Vagina (tissue), 2 donors: Measurements from ENCODE around the gene ZNF107. TPM values are rescaled to one million over a fixed set of nuclear protein-coding genes. Genes with fewer than 3 reads are reported as not detected.

Source experiments
- DNase-seq, 2 donors: peaks; one replicate each; pipeline ENCODE4 v3.0.0-alpha.2; 2017; ENCODE audit errors: extremely low spot score in 2 of 2
- H3K27ac ChIP-seq: fragments of 200-600 bp; sonication (generic); one replicate; pipeline ENCODE4 v1.5.1; 2019
- H3K27me3 ChIP-seq: fragments of 200-600 bp; sonication (generic); one replicate; pipeline ENCODE4 v1.5.1; 2019
- H3K36me3 ChIP-seq, 2 donors: fragments of 200-600 bp; sonication (generic); one replicate each; pipeline ENCODE4 v1.5.1; 2017 to 2019
- H3K4me1 ChIP-seq: fragments of 200-600 bp; sonication (generic); one replicate; pipeline ENCODE4 v1.5.1; 2019
- H3K4me3 ChIP-seq, 2 donors: fragments of 200-600 bp; sonication (generic); 1 replicate in 1 of 2; 2 replicates in 1 of 2; pipeline ENCODE4 v1.5.1; 2016 to 2019
- H3K9me3 ChIP-seq: fragments of 200-600 bp; sonication (generic); one replicate; pipeline ENCODE4 v1.5.1; 2019
- POLR2A ChIP-seq, 2 donors: fragments of 450-650 bp; IDR thresholded peaks; one replicate each; pipeline ENCODE4 v1.6.1; 2017; ENCODE audit warnings: antibody characterized with exemption in 2 of 2, mild to moderate bottlenecking in 2 of 2, moderate library complexity in 2 of 2
- POLR2AphosphoS5 ChIP-seq, 2 donors: sonication (generic); formaldehyde crosslinking; IDR thresholded peaks; one replicate each; pipeline ENCODE4 v1.9.0; 2017; ENCODE audit warnings: antibody characterized with exemption in 2 of 2, mild to moderate bottlenecking in 2 of 2, low read depth in 1 of 2; ENCODE audit not compliant: insufficient read depth in 1 of 2
- intact Hi-C: fragments of 100-400 bp; cut with DNase I; formaldehyde crosslinking; loops from one replicate; pipeline ENCODE4 v1.15.1; 2023
- total RNA-seq: library from RNA; depleted of rRNA; stranded (reverse); fragments of >200 nt; gene quantifications from one replicate; pipeline ENCODE4 v1.2.3, GENCODE V29; 2016
- TF ChIP-seq, protein P1 (sequence below), 3 experiments: fragments of 450-650 bp in 2 of 3; fragments of 200-600 bp in 1 of 3; sonication (generic) in 1 of 3; IDR thresholded peaks; one replicate each; pipeline ENCODE4 v1.5.1; 2017 to 2019; ENCODE audit warnings: antibody characterized with exemption in 3 of 3, mild to moderate bottlenecking in 2 of 3, moderate library complexity in 2 of 3

The ZNF107 gene
- total RNA-seq, 1 donor from 2014 or later, result 9.3 TPM

DNA sequence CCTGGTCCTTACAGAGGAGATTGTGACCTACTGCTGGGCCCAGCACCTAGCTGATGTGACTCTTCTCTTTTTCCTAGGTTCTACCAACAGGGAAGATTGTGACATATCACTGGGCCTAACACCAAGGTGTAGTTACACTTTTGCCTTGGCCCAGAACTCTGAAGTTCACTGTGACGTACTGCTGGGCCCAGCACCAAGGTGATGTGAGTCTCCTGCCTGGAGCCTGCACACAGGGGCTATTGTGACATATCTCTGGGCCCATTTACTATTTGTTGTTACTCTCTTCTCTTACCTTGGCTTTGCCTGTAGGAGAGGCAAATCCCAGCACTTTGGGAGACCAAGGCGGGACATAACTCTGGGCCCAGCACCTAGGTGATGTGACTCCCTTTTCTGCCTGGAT is 23.1 kb upstream of the ZNF107 start:
- Histone ChIP-seq H3K36me3 (no peaks in the 10 kb centered on the region), H3K9me3 (no peaks in the 10 kb centered on the region), H3K4me1 (no peaks in the 10 kb centered on the region), H3K4me3 (no peak overlapping the region), H3K27ac (no peak overlapping the region), H3K27me3 (no peaks in the 10 kb centered on the region)
- no peak for DNase-seq
- intact Hi-C loops, result no loop called here
- TF ChIP-seq POLR2AphosphoS5 (IDR thresholded peaks at IDR 0.05; ENCODE audit: insufficient read depth in 1 of 2, low read depth in 1 of 2), result no peak
- no peak for TF ChIP-seq POLR2A (IDR thresholded peaks at IDR 0.05)

DNA sequence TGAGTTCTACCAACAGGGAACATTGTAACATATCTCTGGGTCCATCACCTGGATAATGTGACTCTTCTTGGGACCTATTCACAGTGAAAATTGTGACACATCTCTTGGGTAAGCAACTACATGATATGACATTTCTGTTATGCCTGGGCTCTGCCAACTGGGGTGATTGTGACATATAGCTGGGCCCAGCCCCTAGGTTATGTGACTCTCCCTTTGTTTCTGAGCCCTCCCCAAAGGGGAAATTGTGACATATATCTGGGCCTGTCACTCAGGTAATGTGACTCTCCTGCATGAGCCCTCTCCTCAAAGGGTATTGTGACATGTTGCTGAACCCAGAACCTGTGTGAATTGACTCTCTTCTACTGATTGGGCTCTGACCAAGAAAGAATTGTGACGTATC is 22.4 kb upstream of the ZNF107 start:
- no peak overlapping the region for H3K27ac ChIP-seq
- TF ChIP-seq POLR2A (IDR thresholded peaks at IDR 0.05), result no peak
- peak in 1 of 2 donors; percentile 14 for TF ChIP-seq POLR2AphosphoS5 (IDR thresholded peaks at IDR 0.05; ENCODE audit: insufficient read depth in 1 of 2, low read depth in 1 of 2)

DNA sequence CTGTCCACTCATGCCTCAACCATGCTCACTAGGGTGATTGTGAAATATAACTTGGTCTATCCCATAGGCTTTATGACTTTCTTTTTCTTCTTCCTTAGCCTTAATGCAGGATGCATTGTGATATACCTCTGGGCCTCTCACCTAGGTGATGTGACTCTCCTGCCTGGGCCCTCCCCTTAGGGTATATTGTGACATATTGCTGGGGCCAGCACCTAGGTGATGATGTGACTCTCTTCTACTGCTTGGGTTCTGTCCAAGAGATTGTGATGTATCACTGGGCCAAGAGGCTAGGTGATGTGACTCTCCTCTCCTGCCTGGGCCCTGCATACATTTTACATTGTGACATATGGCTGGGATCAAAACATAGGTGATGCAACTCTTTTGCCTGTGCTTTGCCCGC is 14.7 kb upstream of the ZNF107 start:
- Histone ChIP-seq H3K4me3 (no peak overlapping the region), H3K9me3 (no peaks in the 10 kb centered on the region), H3K36me3 (no peaks in the 10 kb centered on the region), H3K27me3 (no peaks in the 10 kb centered on the region), H3K4me1 (no peaks in the 10 kb centered on the region), H3K27ac (no peak overlapping the region)
- DNase-seq, result peak in 1 of 2 donors; percentile 34
- intact Hi-C loops, result no loop called here
- TF ChIP-seq POLR2AphosphoS5 (IDR thresholded peaks at IDR 0.05; ENCODE audit: insufficient read depth in 1 of 2, low read depth in 1 of 2), result no peak
- no peak for TF ChIP-seq POLR2A (IDR thresholded peaks at IDR 0.05)
- TF ChIP-seq, protein P1, sequence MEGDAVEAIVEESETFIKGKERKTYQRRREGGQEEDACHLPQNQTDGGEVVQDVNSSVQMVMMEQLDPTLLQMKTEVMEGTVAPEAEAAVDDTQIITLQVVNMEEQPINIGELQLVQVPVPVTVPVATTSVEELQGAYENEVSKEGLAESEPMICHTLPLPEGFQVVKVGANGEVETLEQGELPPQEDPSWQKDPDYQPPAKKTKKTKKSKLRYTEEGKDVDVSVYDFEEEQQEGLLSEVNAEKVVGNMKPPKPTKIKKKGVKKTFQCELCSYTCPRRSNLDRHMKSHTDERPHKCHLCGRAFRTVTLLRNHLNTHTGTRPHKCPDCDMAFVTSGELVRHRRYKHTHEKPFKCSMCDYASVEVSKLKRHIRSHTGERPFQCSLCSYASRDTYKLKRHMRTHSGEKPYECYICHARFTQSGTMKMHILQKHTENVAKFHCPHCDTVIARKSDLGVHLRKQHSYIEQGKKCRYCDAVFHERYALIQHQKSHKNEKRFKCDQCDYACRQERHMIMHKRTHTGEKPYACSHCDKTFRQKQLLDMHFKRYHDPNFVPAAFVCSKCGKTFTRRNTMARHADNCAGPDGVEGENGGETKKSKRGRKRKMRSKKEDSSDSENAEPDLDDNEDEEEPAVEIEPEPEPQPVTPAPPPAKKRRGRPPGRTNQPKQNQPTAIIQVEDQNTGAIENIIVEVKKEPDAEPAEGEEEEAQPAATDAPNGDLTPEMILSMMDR (IDR thresholded peaks at IDR 0.05), result no peak

More for the DNA sequence above, 22.4 kb upstream of the ZNF107 start:
- Histone ChIP-seq H3K27me3 (no peaks in the 10 kb centered on the region), H3K9me3 (no peaks in the 10 kb centered on the region), H3K36me3 (no peaks in the 10 kb centered on the region), H3K4me1 (no peaks in the 10 kb centered on the region), H3K4me3 (no peak overlapping the region)
- intact Hi-C loops, result no loop called here
- no peak for DNase-seq

DNA sequence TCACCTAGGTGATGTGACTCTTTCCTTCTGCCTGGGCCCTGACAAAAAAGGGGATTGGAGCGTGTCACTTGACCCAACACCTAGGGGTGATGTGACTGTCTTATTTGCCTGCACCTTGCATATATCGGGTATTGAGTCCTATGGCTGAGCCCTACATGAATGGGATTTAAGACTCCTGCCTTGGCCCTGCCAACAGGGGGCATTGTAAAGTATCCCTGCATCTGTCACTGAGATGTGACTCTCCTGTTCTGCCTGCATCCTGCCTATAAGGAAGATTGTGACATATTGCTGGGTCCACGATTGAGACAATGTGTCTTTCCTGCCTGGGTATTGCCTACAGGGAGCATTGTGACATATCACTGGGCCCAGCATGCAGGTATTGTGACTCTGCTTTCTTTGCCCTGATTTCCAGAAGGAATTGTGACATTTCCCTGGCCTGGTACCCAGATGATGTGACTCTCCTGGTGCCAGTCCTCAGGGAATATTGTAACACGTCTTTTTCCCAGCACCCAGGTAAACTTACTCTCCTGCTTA is 14.2 kb upstream of the ZNF107 start:
- Histone ChIP-seq H3K4me3 (no peak overlapping the region), H3K27me3 (no peaks in the 10 kb centered on the region), H3K27ac (no peak overlapping the region), H3K9me3 (no peaks in the 10 kb centered on the region), H3K4me1 (no peaks in the 10 kb centered on the region), H3K36me3 (no peaks in the 10 kb centered on the region)
- DNase-seq, result peak in 1 of 2 donors; percentile 89
- intact Hi-C loops, result no loop called here
- TF ChIP-seq POLR2AphosphoS5 (IDR thresholded peaks at IDR 0.05; ENCODE audit: insufficient read depth in 1 of 2, low read depth in 1 of 2), result no peak
- no peak for TF ChIP-seq POLR2A (IDR thresholded peaks at IDR 0.05)
- TF ChIP-seq, protein P1 (IDR thresholded peaks at IDR 0.05), result no peak

DNA sequence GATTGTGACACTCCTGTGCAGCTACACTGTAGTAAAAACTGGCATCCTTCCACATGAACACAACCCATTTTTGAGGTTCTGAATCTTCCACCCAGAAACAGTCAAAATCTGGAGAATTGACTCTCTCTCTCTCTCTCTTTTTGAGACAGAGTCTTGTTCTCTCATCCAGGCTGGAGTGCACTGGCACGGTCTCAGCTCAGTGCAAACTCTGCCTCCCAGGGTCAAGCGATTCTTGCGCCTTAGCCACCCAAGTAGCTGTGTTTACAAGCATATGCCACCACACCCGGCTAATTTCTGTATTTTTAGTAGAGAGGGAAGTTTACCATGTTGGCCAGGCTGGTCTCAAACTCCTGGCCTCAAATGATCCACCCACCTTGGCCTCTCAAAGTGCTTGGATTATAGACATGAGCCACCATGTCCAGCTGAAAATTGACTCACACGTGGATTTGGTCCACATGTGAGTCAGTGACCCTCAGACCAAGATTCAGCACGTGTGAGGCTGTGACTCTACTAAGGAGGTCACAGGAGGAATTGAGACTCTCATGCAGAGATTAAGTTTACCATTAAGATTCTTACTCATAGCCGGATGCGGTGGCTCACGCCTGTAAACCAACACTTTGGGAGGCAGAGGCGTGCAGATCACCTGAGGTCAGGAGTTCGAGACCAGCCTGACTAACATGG is 12.1 kb upstream of the ZNF107 start:
- H3K4me3 ChIP-seq, result no peak overlapping the region
- no peaks in the 10 kb centered on the region for H3K27me3 ChIP-seq
- no peaks in the 10 kb centered on the region for H3K9me3 ChIP-seq
- H3K4me1 ChIP-seq, result no peaks in the 10 kb centered on the region
- TF ChIP-seq, protein P1 (IDR thresholded peaks at IDR 0.05), result no peak
- TF ChIP-seq POLR2A (IDR thresholded peaks at IDR 0.05), result no peak
- TF ChIP-seq POLR2AphosphoS5 (IDR thresholded peaks at IDR 0.05; ENCODE audit: insufficient read depth in 1 of 2, low read depth in 1 of 2), result no peak
- intact Hi-C loops, result no loop called here
- no peaks in the 10 kb centered on the region for H3K36me3 ChIP-seq
- H3K27ac ChIP-seq, result no peak overlapping the region
- DNase-seq, result peak; percentile 43 to 49
